Subcutaneous adipose tissue (tissue), 4 donors: ENCODE measurements around the gene LSP1. TPM values are rescaled to one million over a fixed set of nuclear protein-coding genes. Genes with fewer than 3 reads are reported as not detected.

Experiments used
- total RNA-seq, 4 donors: library from RNA; depleted of rRNA; stranded (reverse); fragments of >200 nt; gene quantifications; one replicate each; pipeline ENCODE4 v1.1.0, GENCODE V29; 2016
- TF ChIP-seq, protein P1 (sequence below): fragments of 450-650 bp; IDR thresholded peaks from one replicate; pipeline ENCODE4 v1.5.1; 2016; ENCODE audit warnings: low read depth, mild to moderate bottlenecking, control low read depth, antibody characterized with exemption, moderate library complexity

LSP1 gene, protein sequence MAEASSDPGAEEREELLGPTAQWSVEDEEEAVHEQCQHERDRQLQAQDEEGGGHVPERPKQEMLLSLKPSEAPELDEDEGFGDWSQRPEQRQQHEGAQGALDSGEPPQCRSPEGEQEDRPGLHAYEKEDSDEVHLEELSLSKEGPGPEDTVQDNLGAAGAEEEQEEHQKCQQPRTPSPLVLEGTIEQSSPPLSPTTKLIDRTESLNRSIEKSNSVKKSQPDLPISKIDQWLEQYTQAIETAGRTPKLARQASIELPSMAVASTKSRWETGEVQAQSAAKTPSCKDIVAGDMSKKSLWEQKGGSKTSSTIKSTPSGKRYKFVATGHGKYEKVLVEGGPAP
- total RNA-seq, result 100 to 1,000 TPM in 2 of 4 donors, 10 to 100 TPM in 2; 15.8 to 196 (median 73.4) TPM

DNA sequence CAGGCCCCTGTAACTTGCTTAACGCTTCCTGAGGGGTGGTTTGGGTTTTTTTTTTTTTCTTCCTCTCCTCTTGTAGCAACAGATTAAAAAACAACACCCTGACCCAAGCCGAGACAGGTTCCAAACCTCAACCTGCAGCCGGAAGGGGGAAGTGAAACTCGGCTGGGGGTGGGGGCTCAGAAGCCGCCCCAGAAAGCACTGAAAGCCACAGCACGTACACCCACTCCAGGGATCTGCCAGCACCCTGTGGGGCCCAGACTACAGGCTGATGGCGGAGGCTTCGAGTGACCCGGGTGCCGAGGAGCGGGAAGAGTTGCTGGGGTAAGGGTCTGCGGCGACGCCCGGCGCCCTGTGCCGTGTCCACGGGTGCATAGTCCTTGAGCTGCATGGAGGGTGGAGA lies at the start of gene LSP1:
TSS of gene LSP1 (plus strand) at position 208 of the 400 bp plus-strand sequence. CDS start at position 269, 61 bp downstream.
- TF ChIP-seq, protein P1, sequence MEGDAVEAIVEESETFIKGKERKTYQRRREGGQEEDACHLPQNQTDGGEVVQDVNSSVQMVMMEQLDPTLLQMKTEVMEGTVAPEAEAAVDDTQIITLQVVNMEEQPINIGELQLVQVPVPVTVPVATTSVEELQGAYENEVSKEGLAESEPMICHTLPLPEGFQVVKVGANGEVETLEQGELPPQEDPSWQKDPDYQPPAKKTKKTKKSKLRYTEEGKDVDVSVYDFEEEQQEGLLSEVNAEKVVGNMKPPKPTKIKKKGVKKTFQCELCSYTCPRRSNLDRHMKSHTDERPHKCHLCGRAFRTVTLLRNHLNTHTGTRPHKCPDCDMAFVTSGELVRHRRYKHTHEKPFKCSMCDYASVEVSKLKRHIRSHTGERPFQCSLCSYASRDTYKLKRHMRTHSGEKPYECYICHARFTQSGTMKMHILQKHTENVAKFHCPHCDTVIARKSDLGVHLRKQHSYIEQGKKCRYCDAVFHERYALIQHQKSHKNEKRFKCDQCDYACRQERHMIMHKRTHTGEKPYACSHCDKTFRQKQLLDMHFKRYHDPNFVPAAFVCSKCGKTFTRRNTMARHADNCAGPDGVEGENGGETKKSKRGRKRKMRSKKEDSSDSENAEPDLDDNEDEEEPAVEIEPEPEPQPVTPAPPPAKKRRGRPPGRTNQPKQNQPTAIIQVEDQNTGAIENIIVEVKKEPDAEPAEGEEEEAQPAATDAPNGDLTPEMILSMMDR, result no peak

DNA sequence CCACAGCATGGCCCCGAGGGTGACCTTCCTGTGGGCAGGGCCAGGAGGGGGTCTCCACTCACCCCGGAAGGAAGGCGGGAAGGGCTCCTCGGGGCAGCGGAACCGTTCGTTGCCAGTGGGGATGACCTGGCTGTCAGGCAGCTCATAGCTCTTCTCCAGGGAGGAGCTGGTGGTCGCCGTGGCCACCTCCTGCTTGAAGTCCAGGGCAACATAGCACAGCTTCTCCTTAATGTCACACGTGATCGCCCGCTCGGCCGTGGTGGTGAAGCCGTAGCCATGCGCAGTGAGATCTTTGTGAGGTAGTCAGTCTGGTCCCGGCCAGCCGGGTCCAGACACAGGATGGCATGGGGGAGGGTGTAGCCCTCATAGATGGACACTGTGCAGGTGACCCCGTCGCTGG lies 49.6 kb upstream of the LSP1 start:
- TF ChIP-seq, protein P1, result no peak

DNA sequence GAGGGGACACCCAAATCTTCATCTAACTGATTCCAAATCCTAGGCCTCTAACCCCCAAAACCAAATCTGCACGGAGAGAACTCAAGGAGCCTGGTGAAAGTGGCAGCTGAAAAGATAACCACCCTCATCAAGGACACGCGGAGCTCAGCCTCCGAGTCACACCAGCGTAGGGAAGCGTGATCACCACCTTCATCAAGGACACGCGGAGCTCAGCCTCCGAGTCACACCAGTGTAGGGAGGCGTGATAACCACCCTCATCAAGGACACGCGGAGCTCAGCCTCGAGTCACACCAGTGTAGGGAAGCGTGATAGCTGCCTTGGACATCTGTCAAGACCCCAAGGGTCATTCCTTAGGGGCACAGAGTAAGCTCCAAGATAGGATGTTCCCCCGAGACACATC lies 47.4 kb upstream of the LSP1 start:
- TF ChIP-seq, protein P1, result no peak

DNA sequence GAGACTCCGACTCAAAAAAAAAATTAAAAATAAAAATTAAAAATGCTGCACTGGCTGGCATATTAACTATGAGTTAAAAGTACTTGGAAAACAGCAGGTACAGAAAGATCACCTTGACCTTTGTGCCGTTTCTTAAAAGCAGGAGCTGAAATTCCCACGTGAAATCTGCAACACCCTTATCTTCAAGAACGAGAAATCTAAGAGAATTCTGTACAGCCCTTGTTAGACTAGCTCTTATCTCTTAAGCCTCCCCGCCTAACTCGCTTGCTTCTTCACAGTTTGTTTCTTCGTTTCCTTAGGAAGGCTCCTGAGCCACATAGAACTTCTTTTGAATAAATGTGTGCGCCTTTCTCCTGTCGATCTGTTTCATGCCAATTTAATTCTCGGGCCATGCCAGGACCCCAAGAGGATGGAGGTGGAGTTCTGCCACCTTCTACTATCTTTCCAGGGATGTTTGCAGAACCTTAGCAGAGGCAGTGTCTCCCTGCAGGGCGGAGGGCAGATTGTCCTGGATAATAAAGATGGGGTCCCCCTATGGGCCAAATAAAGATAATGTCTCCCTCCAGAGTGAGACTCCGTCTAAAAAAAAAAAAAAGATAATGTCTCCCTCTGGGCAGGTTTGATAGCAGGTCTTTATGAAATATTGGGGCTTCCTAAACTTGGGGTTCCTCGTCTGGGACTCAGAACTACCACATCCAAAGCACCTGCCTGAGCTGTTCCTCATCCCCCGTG lies 45.5 kb upstream of the LSP1 start:
- TF ChIP-seq, protein P1, result no peak

DNA sequence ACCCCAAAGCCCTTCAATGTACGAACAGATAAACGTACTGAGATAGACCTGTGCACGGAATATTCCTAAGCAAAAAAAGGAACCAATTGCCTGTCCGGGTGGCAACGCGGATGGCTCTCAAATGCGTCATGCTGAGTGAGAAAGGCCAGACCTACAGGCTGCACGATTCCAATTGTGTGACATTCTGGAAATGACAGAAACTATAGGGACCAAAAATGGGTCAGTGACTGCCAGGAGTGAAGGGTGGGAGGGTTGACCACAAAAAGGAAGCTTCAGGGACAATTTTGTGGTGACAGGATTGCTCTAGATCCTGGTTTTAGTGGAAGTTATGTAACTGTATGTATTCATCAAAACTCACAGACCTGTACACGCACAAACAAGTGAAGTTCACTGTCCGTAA lies 42.1 kb upstream of the LSP1 start:
- TF ChIP-seq, protein P1, result no peak

DNA sequence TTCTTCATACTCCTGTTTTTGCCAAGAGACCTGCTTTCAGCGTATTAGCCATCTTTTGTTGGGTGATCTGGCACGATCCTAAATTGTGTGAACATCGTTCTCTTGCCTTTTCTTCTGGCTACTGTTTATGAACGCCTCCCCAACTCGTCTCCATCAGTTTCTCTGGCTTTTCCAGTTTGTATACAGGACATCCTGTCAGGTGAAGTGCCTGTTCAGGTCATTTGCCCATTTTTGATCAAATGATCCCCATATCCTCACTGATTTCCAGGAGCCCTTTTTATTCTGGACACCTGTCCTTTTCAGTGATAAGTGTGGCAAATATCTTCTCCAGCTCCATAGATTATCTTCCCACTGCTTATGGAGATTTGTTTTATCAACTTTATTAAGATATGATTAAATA lies 40.6 kb upstream of the LSP1 start:
- TF ChIP-seq, protein P1, result no peak

DNA sequence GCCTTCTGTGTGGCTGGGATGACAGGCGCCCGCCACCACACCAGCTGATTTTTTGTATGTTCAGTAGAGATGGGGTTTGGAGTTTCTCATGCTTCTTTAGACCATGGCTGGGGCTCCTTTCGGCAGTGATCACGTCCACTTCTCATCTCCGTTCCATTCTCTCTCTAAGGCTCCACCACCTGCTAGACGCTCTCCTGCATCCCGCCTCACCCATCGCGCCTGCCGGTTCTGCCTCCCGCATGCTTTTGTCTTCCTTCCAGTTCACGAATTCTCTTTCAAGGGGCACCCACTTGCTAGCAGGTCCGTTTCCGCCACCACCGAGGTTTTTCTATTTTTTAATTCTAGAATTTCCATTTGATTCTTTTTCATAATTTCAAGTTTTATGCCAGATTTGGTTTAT lies 40.1 kb upstream of the LSP1 start:
- TF ChIP-seq, protein P1, result no peak
